Measurements from ENCODE around the gene CEP170B.

GRCh38 chr14:104826861-104827176 lies 38.2 kb upstream of the CEP170B start:
- no peak for TF ChIP-seq CTCF (IDR thresholded peaks at IDR 0.05; ENCODE audit: insufficient read depth, low read length)
- no peak for TF ChIP-seq REST (IDR thresholded peaks at IDR 0.05; ENCODE audit: insufficient replicate concordance, low read depth)
- no peak for TF ChIP-seq POLR2AphosphoS5 (IDR thresholded peaks at IDR 0.05; ENCODE audit: low read depth)
